Measurements from ENCODE around the gene SEMA4D.

The SEMA4D gene

DNA sequence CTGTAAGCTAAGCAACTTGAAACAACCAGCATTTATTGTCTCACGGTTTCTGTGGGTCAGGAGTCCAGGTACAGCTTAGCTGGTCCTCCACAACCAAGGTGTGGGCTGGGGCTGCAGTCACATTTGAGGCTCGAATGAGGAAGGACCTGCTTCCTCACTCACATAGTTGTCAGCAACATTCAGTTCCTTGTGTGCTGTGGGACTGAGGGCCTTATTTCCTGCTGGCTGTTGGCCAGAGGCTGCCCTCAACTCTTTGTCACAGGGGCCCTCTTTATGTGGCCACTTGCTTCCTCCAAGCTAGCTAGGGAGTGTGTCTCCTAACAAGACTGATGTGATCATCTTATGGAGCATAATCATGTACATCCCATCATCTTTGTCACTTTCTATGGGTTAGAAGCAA, 29.2 kb upstream of the SEMA4D start:
- DNase-seq: no peak

DNA sequence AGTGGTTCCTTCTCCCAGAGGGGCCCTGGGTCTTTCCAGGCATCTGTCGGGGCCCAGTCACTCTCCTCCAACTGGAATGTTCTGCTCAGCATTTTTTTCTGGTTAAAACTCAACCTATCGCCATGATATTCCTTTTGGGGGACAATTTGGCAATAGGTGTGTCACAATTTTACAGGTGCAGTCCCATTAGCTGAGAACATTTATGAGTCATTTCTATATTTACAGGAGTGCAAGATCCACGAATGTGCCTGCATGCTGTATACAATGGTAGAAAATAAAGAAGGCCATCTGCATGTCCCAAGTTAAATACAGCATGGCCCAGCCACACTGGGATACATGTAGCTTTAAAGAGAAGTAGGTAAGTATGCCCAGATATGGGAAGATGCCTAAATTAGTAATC, 28.8 kb upstream of the SEMA4D start:
- DNase-seq: no peak

DNA sequence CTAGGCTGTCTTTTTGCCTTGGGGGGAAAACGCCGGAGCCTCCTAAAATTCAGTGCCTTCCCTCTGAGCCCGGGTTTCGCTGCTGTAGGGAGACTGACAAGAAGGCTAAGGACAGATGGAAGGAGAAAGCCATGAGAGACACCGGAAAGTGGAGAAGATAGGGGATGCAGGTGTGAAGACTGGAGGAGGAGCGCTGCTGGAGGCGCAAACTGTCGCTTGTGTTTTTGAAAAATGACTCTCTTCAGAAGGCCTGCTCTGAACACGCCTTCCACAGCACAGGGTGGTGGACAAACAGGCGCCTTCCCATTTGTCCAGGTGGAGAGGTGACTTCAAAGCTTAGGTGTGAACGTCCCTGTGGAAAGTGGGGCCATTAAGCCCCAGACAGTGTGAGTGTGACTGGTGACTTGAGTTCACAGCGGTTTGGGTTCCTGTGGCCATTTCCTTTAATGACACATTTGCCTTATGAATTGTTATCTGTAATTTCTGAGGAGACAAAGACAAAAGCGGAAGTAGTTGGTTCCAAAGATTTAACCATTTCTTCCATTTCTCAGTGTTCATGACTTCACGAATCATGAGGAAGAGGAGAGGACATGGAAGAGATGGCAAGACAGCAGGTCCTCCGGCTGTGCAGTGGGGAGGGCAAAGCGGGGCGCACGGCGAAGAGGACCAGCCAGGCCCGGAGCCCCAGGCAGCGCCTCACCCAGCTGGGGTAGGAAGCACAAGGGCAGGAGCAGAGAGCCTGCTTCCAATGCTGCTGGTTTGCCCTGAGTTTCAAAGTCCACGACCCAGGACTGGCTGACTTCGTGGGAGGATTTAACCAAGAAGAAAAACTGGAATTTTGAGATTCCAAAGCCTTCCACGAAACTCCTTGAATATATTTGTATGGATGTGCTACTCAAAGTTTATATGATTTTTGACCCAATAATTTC, 27.8 kb upstream of the SEMA4D start:
- DNase-seq: no peak

GRCh38 chr9:89524963-89525362, 27.1 kb upstream of the SEMA4D start:
- no peak for DNase-seq

GRCh38 chr9:89523948-89524347, 26.0 kb upstream of the SEMA4D start:
- DNase-seq: peak; percentile 66

- no peak for DNase-seq
Observed at GRCh38 chr9:89522959-89523285, 25.0 kb upstream of the SEMA4D start.

DNA sequence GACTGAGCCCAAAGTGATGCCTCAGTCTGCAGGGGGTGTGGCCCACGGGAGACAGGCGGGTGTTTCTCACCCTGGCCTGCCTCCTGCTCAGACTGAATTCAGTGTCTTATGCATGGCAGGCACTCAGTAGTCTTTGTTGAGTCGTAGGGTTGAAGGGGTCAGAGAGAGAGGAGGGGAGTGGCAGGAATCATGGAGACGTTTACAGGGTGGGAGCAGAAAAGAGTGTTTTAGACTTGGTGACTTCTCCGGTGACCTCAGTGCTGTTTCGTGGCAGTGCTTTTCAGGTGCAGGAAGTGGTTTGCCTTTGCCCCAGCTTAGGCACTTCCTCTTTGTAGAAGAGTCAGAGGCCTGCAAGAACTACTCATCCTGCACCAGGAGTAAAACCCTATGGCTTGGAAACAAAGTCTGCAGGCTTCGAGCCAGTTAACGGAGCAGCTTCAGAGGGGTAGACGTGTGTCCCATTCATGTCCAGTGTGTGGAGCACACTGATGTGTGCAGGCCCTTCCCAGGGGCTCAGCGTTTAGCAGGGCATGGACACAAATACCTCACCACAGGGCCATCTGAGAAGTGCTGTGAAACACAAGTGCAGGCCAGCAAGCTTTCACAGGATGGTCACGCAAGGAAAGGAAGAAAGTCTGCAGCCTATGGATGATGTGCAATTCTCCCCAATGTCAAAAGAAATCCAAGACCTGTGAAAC, 24.5 kb upstream of the SEMA4D start:
- peak; percentile 83 for DNase-seq

- no peak for DNase-seq
Observed at GRCh38 chr9:89519366-89519805, 21.5 kb upstream of the SEMA4D start.

DNA sequence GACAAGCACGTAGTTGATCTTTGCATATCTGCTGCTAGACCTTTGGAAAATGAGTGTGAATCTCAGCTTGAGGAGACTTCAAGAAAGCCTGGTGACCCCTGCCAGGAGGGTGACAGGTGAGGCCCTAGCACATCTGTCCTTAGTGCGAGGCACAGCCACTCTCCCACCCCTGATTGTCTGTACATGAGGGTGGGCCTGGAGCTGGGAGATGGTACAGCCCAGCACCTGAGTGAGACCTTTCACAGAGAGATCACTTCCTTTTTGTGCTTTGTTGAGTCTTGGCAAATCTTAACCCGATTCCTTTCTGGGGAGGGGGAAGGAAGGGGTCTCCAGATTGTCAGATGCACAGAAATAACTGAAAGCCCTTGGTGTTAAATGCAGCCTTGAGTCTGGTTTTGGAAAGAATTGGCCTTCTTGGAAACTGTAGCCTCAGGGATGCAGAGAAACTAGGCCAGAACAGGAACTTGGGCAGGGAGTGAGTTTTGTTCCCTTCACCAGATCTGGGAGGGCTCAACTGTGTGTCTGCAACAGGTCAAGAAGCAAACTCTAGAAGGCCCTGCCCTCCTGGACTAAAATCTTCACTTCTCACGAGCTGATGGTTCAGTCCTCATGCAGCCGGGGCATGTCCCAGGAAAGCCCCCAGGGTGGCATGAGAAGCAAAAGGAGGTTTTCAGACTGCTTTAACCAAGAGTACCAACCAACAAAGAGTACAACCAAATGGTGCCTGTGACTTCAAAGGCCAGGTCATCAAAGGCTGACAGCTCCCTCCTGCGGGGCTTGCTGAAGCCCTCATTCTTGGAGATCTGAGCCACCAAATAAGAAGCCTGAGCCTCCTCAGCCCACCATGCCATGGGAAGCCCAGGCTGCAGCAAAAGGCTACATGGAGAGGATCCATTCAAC, 20.8 kb upstream of the SEMA4D start:
- DNase-seq: no peak

- no peak for DNase-seq
Observed at GRCh38 chr9:89515416-89515815, 17.5 kb upstream of the SEMA4D start.

- DNase-seq: no peak
Observed at GRCh38 chr9:89514956-89515355, 17.0 kb upstream of the SEMA4D start.

DNA sequence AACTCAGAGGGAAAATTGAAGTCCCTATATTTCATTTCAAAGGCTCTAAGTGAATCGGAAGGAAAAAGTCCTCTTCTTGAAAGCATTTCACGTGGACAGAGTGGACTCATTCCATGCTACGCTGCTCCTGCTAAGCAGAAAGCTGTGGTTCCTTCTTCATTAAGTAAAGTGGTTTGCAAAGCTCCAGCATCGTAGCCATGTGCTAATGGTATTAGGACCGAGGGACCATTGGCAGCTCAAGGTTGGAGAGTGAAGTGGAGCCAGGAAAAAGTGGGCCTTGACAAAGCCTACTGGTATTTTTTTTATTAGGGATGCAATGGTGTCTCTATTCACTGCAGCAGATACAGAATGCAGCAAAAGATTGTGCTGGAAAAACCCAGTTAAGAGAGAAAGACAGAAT, 16.4 kb upstream of the SEMA4D start:
- no peak for DNase-seq

DNA sequence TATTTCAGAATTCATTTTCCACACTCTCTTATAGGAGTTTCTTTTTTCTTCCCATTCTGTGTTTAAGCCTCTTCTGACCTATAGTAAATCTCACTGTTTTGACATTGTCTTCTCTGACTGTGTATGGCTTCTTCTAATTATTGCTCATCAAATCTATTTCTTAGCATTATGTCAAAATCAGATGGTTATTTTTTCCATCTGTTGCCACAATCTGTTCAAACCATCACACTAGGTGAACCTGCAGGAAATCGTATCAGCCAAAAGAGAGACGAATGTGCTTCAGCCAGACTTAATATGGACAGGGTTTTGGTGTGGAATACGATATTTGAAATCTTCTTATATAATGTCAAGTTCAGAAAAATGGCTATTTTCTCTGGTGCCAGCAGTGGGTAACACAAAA, 15.9 kb upstream of the SEMA4D start:
- DNase-seq: no peak

GRCh38 chr9:89512382-89512781, 14.5 kb upstream of the SEMA4D start:
- no peak for DNase-seq

- no peak for DNase-seq
Observed at GRCh38 chr9:89508951-89509615, 11.2 kb upstream of the SEMA4D start.

- DNase-seq: no peak
Observed at GRCh38 chr9:89505911-89506310, 8.0 kb upstream of the SEMA4D start.

GRCh38 chr9:89505048-89505447, 7.1 kb upstream of the SEMA4D start:
- DNase-seq: no peak

GRCh38 chr9:89502671-89503070, 4.8 kb upstream of the SEMA4D start:
- DNase-seq: no peak

DNA sequence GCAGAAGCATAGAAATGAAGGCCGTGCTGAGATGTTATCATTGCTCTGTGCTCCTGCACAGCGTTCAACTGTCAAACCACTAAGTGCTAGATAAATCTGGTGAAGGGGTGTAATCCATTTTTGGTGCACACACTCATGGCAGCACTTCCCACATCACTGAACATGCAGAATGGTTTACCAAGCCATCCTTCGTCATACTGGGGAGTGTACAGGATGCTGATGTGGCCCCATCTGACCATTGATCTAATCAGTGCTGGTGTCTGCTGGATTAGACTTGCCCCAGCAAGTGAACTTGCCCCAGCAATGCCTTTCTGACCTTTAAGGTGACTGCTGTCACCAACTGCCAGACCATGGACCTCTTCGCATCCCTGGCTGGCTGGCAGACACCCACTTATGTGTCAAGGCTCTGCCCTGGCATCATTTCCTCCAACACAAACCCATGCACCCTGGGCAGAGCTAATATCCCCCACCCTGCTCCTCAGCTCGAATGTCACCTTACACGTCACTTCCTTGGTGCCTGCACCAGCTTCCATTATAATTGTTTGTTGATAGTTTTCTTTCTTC, 4.2 kb upstream of the SEMA4D start:
- DNase-seq: peak; percentile 69

- no peak for DNase-seq
Observed at GRCh38 chr9:89501311-89501898, 3.5 kb upstream of the SEMA4D start.

DNA sequence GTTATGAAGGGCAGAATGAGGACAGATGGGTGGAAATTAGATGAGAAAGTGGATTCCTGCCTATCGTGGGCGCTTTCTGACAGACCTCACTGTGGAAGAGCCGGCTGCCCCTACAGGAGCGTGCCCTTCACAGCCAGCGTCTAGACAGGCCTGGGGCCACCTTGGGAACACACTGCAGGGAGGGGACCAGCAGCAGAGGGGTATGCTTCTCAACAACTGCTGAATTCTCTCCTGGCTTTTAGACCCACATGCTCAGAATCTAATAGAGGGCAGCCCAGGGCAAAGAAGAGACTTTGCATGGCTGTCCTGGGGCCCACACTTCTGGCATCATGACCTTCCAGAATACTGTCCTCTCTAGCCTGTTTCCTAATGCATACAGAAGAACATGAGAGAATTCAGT, 2.1 kb upstream of the SEMA4D start:
- no peak for DNase-seq
